Renal pelvis (tissue), 4 donors: Measurements from ENCODE around the gene AUTS2. TPM values are rescaled to one million over a fixed set of nuclear protein-coding genes. Genes with fewer than 3 reads are reported as not detected.

ENCODE experiments used
- DNase-seq: peaks from one replicate; pipeline ENCODE4 v3.0.0-alpha.2; 2013
- polyA plus RNA-seq, 3 donors: library from polyadenylated mRNA; unstranded; fragments of 120-200 nt; gene quantifications; one replicate each; pipeline ENCODE4 v1.2.1, GENCODE V29; 2013; ENCODE audit not compliant: insufficient read length in 3 of 3

Gene AUTS2
- polyA plus RNA-seq, 3 donors = 85.8 to 114 (median 86.6) TPM

DNA sequence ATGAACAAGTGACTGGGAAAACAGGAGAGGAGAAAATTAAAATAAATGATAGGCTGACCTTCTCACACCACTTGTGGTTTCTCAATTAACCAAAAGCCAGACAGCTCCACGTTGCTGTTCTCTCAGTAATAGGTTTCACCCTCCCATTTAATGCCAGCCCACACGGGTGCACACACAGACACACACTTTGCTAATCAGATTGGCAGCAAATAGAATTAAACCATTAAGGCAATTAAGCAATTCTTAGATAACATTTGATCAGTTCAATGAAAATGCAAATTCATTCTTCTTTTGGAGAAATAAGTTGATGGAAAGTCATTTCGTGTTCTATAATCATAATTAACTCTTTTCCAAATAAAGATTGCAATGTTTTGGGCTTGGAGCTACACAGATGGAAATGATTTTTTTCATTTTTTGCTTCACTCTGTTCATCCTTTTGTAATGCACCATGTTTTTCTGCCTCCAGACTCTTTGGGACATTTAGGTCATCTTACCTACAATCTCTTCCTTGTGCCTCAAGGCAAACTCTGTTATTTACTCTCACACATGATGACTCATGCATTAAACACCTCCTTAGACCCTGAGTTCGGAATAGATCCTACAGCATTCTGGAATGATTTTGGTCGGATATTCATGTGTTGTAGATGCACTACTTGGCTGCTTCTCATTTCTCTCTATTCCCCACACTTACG, 700.7 kb downstream of the AUTS2 start:
- no peak for DNase-seq

- DNase-seq = no peak
These were observed 701.2 kb downstream of the AUTS2 start for GRCh38 chr7:70299472-70299807.

GRCh38 chr7:70301673-70302185, 703.5 kb downstream of the AUTS2 start:
- DNase-seq = no peak

DNA sequence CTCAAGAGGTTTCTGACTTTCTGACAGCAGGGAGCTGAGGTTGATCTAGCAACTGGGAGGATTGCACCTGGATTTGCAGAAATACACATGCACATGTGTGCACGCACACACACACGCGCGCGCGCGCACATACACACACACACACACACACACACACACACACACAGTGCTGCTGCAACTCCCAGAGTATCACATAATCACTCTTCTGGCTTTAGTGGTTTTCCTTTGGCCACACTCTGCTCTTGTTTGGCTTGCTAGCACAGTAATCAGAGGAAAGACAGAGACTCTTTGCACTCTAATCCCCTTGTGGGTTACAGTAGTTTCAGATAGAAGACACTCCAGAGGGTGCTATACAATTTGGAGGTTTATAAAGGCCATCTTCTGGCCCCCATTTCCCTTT, 705.0 kb downstream of the AUTS2 start:
- DNase-seq = no peak

DNA sequence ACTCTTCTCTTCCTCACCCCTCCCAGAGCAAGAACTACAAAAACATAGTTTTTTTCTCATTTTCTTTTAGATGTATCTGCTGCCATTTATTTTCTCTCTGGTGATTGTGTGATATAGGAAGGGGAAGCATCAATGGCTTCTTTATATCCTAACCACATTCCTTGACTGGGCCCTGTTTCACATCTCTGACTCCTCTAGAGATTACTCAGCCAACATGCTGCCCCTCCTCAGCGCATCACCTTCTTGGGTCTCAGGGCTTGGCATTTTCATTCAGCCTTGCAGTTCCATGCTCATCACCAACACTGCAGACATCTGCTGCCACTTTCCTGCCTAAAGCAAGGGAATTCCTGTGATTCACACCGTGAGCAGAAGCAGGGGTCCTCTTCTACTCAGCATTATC, 705.5 kb downstream of the AUTS2 start:
- no peak for DNase-seq

- no peak for DNase-seq
These were observed 707.9 kb downstream of the AUTS2 start for GRCh38 chr7:70306173-70306572.

DNA sequence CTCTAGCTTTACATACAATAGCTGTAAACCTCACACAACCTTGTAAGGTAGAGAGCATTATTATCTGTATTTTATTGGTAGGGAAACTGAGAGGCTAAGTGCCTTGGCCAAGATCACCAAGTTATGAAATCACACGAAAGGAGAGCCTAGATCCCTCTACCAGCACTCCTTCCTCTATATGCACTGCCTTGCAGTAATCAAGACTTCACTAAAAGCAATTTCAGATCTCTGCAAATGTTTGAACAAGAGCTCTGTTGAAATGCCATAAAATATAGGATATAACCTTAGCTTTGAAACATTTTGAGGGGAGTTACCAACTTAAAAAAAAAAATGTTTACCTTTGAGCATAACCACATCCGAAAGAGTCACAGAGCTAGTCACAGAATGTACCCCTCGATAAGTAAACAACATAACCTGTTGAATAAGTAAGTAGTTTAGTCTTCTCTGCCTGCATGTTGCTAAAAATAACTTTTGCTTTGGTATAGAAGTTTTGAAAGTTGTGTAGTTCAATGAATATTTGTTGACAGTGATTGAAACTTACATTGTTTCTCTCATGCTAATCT, 709.4 kb downstream of the AUTS2 start:
- DNase-seq = no peak

DNA sequence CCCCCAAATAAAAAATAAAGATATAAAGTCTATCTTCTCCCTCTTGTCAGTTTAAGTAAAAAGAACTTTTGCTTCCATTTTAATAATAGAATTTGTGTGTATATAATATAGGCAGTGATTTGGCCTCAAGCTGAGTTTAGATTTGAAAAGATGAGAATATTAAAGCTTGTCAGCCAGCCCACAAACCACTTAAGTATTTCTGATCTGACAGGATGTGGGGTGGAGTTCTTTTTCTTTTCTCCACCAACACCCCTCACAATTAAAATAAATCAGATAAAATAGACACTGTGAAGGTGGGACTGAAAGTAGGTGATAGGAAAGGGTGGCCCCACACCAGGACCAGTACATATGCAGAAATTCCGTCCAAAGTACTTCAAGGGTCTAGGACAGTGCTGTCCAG, 714.1 kb downstream of the AUTS2 start:
- no peak for DNase-seq

DNA sequence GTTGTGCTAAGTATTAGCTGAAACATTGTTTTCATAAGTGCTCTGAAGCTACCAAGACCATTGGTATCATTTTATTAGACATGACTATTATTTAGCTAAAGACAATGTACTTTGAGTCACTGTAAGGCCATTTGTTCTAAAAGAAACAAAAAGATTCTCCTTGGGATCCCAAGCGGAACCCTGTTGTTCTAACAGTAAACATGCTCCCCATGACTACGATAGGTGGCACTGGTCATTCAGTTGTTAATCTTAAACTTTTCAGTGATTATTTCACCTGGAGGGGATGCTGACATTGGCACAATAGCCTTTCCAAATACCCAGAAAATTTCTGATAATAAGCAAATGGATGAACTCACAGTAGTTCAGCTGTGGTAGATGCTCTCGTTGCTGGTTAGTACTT, 715.0 kb downstream of the AUTS2 start:
- DNase-seq = peak; percentile 70

DNA sequence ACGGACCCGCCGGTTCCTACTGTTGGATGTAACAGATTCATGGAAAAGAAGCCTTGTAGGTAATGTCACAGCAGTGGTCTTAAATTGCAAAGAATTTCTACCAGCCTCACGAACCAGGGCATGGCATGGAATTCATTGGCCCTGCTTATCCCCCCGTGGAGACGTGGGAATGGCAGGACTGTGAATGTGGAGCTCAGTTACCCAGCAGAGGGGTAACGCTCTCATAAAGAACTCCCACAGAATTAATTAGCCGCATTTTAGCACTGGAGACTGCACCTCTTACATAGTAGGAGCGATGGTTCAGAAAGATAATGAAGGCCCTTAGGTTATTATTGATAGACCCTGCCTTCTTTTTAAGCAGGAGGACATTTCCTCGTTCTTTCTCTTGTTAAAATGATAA, 715.4 kb downstream of the AUTS2 start:
- DNase-seq = peak; percentile 21

GRCh38 chr7:70314221-70314620, 715.9 kb downstream of the AUTS2 start:
- no peak for DNase-seq

- DNase-seq = no peak
These were observed 718.5 kb downstream of the AUTS2 start for GRCh38 chr7:70316745-70317144.

DNA sequence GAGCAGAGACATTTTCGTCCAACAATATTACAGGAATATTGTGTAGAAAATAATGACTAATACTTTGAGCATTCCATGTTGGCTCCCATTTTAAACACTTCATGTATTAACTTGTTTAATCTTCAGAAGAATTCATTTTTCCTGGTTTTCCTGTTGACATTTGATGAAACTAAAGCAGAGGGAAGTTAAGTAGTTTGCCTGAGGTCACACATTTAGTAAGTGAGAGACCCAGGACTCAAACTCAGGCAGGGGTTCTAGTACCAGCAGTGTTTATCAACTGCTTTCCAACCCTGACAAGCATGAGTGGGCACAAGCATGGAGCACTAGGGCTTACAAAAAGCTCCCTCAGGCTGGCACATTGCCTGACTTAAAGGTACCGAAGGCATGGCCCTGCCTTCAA, 719.1 kb downstream of the AUTS2 start:
- DNase-seq = no peak

GRCh38 chr7:70318511-70318910, 720.2 kb downstream of the AUTS2 start:
- no peak for DNase-seq

- DNase-seq = no peak
These were observed 720.8 kb downstream of the AUTS2 start for GRCh38 chr7:70319057-70319456.

GRCh38 chr7:70321016-70321590, 722.8 kb downstream of the AUTS2 start:
- no peak for DNase-seq

DNA sequence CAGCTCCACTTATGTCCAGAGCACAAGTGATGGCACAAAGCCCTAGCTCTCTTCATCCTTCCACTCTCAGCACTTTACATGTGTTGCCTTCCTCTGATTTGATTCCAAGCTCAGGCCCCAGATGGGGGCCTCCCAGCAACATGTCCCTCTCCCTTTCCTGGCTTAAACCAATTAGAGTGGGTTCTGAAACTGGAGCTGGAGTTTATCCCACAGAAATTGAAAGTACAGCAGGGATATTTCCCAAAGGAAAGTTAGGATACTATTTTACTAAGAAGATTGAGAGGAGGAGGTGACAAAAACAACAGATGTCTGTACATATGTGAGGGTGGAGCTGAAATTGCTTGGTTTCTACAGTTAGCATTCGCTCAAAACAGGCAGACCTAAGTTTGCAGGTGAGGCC, 724.6 kb downstream of the AUTS2 start:
- DNase-seq = no peak

DNA sequence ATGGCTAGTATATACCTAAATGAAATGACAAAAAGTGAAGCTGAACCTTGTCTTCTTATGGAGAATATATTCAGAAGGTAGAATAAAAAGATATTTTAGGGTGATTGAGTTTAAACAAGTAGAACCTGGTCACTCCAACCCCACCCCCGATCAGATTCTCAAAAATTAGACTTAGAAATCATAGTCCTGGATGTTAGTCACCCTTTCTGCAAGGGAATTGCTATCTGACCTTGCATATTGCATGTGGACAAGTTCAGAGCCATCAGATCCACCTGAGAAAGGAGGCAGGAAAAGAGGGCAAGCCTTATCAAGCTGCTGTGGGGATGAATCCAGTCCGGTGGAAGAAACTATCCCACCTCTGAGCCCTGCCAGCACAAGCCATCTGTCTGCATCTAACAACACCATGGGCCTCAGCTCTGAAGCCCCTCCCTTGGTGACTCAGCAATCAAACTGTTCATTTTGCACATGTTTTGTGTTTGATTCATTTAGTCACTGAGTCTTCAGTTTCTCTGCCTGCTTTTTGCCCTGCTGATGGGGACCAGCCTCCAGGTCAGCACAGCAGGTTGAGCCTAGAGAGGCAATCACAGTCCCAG, 727.3 kb downstream of the AUTS2 start:
- no peak for DNase-seq

DNA sequence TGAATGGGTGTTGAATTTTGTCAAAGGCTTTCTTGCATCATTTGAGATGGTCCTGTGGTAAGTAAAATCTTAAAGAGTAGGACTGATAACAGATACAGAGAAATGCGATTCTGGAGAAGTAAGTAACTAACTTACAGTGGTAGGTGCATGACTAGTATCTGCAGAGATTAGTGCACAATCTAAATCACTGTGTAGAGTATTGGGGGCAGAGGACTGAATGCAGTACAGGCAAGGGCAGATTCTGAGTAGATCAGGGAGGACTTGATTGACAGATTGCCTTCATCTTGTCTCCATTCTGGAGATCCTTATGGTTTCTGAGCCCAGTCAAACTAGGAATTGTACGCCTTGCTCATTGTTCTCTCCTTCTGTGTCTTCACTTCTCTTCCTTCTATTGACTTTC, 736.0 kb downstream of the AUTS2 start:
- DNase-seq = no peak

DNA sequence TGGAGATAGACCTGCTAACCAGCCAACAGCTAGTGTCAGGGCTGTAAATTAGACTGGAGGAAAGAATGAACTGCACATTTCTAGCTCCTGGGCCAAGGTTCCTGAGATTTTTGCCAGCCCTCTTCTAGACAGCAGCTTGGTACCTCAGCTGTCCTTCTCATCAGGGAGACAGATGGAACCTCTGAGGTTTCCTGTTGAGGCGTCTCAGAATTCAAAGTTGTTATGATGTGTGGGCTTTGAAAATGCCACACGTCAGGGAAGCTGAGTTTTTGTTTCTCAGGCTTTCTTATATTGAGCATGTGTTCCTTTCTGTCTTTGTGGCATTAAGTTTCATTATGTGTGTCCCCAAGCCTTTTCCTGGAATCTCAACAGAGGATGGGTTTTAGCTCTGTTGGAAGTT, 736.6 kb downstream of the AUTS2 start:
- DNase-seq = no peak

DNA sequence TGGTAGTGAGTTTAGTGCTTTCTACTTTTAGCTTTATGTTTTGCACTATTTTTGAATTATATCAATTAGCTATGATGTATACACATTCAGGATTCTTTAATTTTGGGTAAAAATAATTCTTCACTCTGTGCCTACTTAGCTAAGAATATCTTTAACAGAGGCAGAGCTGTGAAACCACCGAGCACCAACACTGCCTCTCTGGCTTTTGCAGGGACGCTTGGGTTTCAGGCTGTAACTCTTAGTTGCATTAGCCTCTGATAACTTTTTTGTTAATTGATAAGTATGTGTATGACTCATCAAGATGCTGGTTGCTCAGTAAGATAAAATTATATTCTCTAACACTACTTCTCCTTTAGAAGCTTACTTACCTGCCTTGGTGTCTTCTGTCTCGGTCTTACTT, 738.3 kb downstream of the AUTS2 start:
- no peak for DNase-seq

- no peak for DNase-seq
These were observed 739.7 kb downstream of the AUTS2 start for GRCh38 chr7:70338015-70338414.

DNA sequence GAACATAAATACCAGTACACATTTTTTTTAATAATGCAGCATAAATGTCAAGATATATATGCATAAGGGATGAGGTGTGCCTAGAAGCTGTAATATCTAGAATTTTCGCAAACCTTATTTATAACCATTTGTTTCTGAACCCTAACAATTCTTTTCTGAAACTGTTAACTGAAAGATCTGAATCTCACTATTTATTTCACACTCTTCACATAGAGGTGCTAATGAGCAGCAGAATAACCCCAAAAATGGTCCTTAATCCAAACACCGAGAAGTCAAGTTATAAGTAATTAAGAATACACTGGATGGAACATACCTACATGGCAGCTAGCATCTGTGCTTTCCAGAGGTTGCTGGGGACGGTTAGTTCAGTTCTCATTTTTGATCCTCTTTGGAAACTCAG, 742.0 kb downstream of the AUTS2 start:
- no peak for DNase-seq
